Upper lobe of left lung (tissue), 6 donors: ENCODE results near the gene SRP68. TPM values are rescaled to one million over a fixed set of nuclear protein-coding genes. Genes with fewer than 3 reads are reported as not detected.
A peak's percentile ranks its signal among the peaks of the same experiment; 100 is the strongest.

ENCODE experiments used
- ATAC-seq, 2 donors: fragments of 200-7000 bp; cut with Tn5 transposase; one replicate each; pipeline ENCODE4 v1.9.1; 2022; ENCODE audit warnings: mild to moderate bottlenecking in 2 of 2, moderate library complexity in 2 of 2; ENCODE audit not compliant: low FRiP score in 2 of 2
- DNase-seq, 2 donors: peaks; one replicate each; pipeline ENCODE4 v3.0.0-alpha.2; 2019 to 2020
- H3K27ac ChIP-seq, 4 donors: fragments of 200-600 bp; sonication (generic); one replicate each; pipeline ENCODE4 v1.5.1; 2016 to 2019
- H3K27me3 ChIP-seq, 4 donors: fragments of 200-600 bp; sonication (generic); one replicate each; pipeline ENCODE4 v1.5.1; 2017 to 2019
- H3K36me3 ChIP-seq, 4 donors: fragments of 200-600 bp; sonication (generic); one replicate each; pipeline ENCODE4 v1.5.1; 2016 to 2019
- H3K4me1 ChIP-seq, 4 donors: fragments of 200-600 bp; sonication (generic); one replicate each; pipeline ENCODE4 v1.5.1; 2018 to 2019
- H3K4me3 ChIP-seq, 4 donors: fragments of 200-600 bp; sonication (generic); one replicate each; pipeline ENCODE4 v1.5.1; 2017 to 2019; ENCODE audit warnings: mild to moderate bottlenecking in 2 of 4, moderate library complexity in 1 of 4
- H3K9me3 ChIP-seq, 4 donors: fragments of 200-600 bp; sonication (generic); one replicate each; pipeline ENCODE4 v1.5.1; 2018 to 2019
- EP300 ChIP-seq, 4 donors: sonication (generic); formaldehyde crosslinking; IDR thresholded peaks; one replicate each; pipeline ENCODE4 v1.5.1; 2017; ENCODE audit warnings: antibody characterized with exemption in 4 of 4, control low read depth in 2 of 4
- POLR2A ChIP-seq, 4 donors: fragments of 450-650 bp; IDR thresholded peaks; one replicate each; pipeline ENCODE4 v1.5.1; 2016 to 2017; ENCODE audit warnings: antibody characterized with exemption in 4 of 4, mild to moderate bottlenecking in 2 of 4
- POLR2AphosphoS5 ChIP-seq, 2 donors: sonication (generic); formaldehyde crosslinking; IDR thresholded peaks; one replicate each; pipeline ENCODE4 v1.5.1; 2017; ENCODE audit warnings: antibody characterized with exemption in 2 of 2
- WGBS, 2 donors: methylation state at CpG; one replicate each; pipeline ENCODE4 v1.1.5; 2017 to 2018; 5-methylcytosine and 5-hydroxymethylcytosine counted together
- total RNA-seq, 6 donors: library from RNA; depleted of rRNA in 4 of 6; stranded (reverse); fragments of >200 nt in 4 of 6; gene quantifications; one replicate each; pipeline versions ENCODE4 v1.1.0 to v1.2.1, GENCODE V29; 2016 to 2021
- TF ChIP-seq, protein P1 (sequence below), 6 experiments: fragments of 450-650 bp in 4 of 6; fragments of 200-600 bp in 2 of 6; sonication (generic) in 2 of 6; IDR thresholded peaks; one replicate each; pipeline ENCODE4 v1.5.1; 2016 to 2019; ENCODE audit warnings: antibody characterized with exemption in 6 of 6
- donor health status: DM: no; HTN: no; CAD: no; lungs with moderate emphysema.
- donor health status: DM: no; HTN: yes; CAD: no; lungs with severe emphysema.

SRP68 gene
- total RNA-seq, 6 donors from 2014 or later = 41.8 to 68.2 (median 56.1) TPM

DNA sequence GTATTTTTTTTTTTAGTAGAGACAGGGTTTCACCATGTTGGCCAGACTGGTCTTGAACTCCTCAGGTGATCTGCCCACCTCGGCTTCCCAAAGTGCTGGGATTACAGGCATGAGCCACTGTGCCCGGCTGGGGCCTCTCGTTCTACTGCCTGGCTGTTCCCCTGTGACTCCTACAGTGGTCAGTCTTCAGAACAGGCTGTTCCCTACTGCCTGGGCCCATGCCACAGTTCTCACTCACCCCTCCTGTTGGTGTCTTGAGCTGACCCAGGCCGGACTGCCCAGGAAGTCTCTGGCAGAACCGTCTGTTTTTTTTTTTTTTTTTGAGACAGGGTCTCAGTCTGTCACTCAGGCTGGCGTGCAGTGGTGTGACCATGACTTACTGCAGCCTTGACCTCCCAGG lies 68.4 kb downstream of the SRP68 start:
- no peaks in the 10 kb centered on the region for H3K9me3 ChIP-seq
- DNase-seq = no peak
- H3K27ac ChIP-seq = peak overlapping the region; percentile 9 to 61 (median 36)
- no peak overlapping the region for H3K4me3 ChIP-seq
- H3K4me1 ChIP-seq = peaks cover 0 to 14% (median 7%) of the 10 kb centered on the region in 4 donors
- no peak for ATAC-seq
- 74 to 82% methylated on average over 6 of the region's 6 CpGs for WGBS, 2 donors
- TF ChIP-seq, protein P1, sequence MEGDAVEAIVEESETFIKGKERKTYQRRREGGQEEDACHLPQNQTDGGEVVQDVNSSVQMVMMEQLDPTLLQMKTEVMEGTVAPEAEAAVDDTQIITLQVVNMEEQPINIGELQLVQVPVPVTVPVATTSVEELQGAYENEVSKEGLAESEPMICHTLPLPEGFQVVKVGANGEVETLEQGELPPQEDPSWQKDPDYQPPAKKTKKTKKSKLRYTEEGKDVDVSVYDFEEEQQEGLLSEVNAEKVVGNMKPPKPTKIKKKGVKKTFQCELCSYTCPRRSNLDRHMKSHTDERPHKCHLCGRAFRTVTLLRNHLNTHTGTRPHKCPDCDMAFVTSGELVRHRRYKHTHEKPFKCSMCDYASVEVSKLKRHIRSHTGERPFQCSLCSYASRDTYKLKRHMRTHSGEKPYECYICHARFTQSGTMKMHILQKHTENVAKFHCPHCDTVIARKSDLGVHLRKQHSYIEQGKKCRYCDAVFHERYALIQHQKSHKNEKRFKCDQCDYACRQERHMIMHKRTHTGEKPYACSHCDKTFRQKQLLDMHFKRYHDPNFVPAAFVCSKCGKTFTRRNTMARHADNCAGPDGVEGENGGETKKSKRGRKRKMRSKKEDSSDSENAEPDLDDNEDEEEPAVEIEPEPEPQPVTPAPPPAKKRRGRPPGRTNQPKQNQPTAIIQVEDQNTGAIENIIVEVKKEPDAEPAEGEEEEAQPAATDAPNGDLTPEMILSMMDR (IDR thresholded peaks at IDR 0.05) = no peak
- no peak for TF ChIP-seq POLR2AphosphoS5 (IDR thresholded peaks at IDR 0.05)
- no peak for TF ChIP-seq EP300 (IDR thresholded peaks at IDR 0.05)
- TF ChIP-seq POLR2A (IDR thresholded peaks at IDR 0.05) = no peak
- H3K36me3 ChIP-seq = peaks cover 0 to 28% (median 8%) of the 10 kb centered on the region in 4 donors
- H3K27me3 ChIP-seq = no peaks in the 10 kb centered on the region

DNA sequence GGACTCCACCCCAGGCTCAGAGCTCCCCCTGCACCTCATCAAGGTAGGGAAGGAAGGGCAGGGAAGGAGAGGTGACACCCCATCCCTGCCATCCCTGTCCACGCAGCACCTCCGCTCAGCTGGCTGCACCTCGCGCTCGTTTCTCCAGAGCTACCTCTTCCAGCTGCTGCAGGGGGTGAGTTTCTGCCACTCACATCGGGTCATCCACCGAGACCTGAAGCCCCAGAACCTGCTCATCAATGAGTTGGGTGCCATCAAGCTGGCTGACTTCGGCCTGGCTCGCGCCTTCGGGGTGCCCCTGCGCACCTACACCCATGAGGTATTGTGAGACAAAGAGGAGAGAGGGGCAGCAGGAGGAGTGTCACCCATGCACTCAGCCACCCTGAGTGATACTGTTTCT lies 70.2 kb downstream of the SRP68 start:
- TF ChIP-seq POLR2A (IDR thresholded peaks at IDR 0.05) (no peak), POLR2AphosphoS5 (IDR thresholded peaks at IDR 0.05) (no peak)
- Histone ChIP-seq H3K4me3 (no peak overlapping the region), H3K27me3 (no peaks in the 10 kb centered on the region), H3K9me3 (no peaks in the 10 kb centered on the region), H3K36me3 (peaks cover 0 to 28% (median 7%) of the 10 kb centered on the region in 4 donors), H3K4me1 (peaks cover 8 to 27% (median 17%) of the 10 kb centered on the region in 4 donors), H3K27ac (no peak overlapping the region)
- ATAC-seq (no peak), DNase-seq (no peak)
- WGBS, 2 donors = 88 to 96% methylated on average over 5 to 12 of the region's 12 CpGs

DNA sequence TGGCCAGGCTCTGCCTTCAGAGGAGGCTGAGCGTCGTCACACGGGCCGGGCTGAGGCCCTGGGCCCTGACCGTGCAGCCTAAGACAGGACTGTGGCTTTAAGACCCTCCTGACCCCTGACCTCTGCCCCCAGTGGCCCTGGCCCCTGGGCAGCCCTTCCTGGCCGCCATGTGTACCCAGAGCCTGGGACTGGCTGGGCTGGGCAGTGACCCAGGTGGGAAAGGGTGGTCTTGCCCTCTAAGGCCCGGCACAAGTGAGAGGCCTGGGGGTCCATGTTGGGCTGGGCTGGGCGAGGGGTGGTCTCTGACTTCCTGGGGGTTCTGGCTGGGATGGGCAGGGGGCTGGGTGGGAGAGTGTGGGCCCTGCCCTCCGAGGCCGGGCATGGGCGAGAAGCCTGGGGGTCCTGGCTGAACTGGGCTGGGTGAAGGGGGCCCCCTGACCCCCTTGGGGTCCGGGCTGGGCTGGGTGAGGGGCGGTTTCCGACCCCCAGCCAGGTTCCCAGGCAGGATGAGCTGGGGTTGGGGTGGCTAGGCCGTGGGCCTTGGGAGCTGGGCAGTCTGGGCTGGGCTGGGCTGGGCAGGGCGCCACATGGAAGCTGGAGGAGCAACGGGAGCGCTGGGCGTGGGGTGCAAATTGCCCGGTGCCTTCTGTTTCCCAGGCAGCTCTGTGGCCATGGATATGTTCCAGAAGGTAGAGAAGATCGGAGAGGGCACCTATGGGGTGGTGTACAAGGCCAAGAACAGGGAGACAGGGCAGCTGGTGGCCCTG lies 71.4 kb downstream of the SRP68 start, which contains the start of gene CDK3:
CDK3 (plus strand) TSS at position 101 of the 767 bp plus-strand sequence; CDS start at position 672, 571 bp downstream.
- 92 to 98% methylated on average over 6 to 21 of the region's 21 CpGs for WGBS, 2 donors
- Histone ChIP-seq H3K27ac (peak within 1 kb of the TSS in 3 of 4 donors; percentile 3 to 20 (median 4)), H3K9me3 (no peaks in the 10 kb centered on the region), H3K4me3 (no peak within 1 kb of the TSS), H3K4me1 (peaks cover 17 to 32% (median 22%) of the 10 kb centered on the region in 4 donors), H3K36me3 (peaks cover 0 to 24% (median 4%) of the 10 kb centered on the region in 4 donors), H3K27me3 (no peaks in the 10 kb centered on the region)
- ATAC-seq (no peak), DNase-seq (no peak)
- TF ChIP-seq EP300 (IDR thresholded peaks at IDR 0.05) = no peak
- TF ChIP-seq, protein P1 (IDR thresholded peaks at IDR 0.05) = peak in 1 of 6 experiments; percentile 2

DNA sequence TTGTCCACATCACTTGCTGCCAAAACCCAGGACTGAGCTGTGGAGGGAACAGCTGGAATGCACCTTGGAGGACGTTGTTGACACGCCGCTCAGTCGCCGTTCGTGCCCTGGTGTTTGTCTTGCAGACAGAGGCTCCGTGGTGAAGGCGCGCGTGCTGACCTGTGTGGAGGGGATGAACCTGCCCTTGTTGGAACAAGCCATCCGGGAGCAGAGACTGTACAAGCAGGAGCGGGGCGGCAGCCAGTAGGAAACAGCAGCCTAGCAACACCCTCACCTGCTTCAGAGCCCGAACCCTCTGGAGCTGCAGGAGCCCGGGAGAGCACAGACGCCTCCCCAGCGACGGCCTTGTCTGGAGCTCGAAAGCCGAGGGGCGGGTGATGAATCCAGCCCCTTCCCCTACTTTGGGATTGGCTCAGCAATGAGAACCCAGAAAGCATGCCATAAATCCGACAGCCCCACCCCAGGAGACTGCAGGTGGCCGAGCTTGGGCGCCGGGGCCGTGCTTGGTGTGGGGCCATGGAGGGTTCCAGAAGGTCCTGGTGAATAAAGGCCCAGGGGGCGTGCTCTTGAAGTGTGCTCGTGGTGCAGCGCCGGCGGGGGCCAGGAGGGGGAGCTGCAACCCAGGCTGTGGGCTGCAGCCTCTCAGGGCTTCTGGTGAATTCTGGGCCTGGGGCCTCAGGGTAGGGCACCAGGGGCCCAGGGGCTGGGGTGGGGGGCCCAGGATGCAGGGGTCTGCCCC lies 72.1 kb downstream of the SRP68 start:
- Histone ChIP-seq H3K9me3 (no peaks in the 10 kb centered on the region), H3K27ac (peak overlapping the region in 3 of 4 donors; percentile 3 to 20 (median 4)), H3K36me3 (peaks cover 0 to 24% (median 7%) of the 10 kb centered on the region in 4 donors), H3K4me1 (peaks cover 17 to 32% (median 22%) of the 10 kb centered on the region in 4 donors), H3K27me3 (no peaks in the 10 kb centered on the region), H3K4me3 (no peak overlapping the region)
- TF ChIP-seq, protein P1 (IDR thresholded peaks at IDR 0.05) = peak; percentile 32 to 74 (median 56)
- TF ChIP-seq POLR2AphosphoS5 (IDR thresholded peaks at IDR 0.05) = no peak
- TF ChIP-seq POLR2A (IDR thresholded peaks at IDR 0.05) = no peak
- no peak for TF ChIP-seq EP300 (IDR thresholded peaks at IDR 0.05)
- ATAC-seq (peak; percentile 38 to 52), DNase-seq (peak; percentile 55 to 94)
- WGBS, 2 donors = 68 to 73% methylated on average over 22 to 31 of the region's 31 CpGs

DNA sequence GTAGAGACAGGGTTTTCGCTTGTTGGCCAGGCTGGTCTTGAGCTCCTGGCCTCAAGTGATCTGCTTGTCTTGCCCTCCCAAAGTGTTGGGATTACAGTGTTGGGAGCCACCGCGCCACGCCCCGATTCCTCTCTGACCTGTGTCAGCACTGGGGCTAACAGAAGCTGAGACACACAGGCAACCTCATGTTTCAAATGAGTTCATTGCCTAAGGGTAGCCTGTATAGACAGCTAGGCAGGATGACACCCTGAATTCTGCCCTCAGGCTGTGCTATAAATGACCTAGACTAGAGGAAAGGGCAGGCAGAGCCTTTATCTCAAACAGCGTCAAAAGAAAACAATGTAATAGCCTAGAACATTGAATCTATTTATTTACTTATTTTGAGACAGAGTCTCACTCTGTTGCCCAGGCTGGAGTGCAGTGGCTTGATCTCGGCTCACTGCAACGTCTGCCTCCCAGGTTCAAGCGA lies 74.0 kb downstream of the SRP68 start:
- TF ChIP-seq EP300 (IDR thresholded peaks at IDR 0.05) = no peak
- H3K4me3 ChIP-seq = no peak overlapping the region
- H3K4me1 ChIP-seq = peaks cover 13 to 25% (median 19%) of the 10 kb centered on the region in 4 donors
- H3K36me3 ChIP-seq = peaks cover 2 to 26% (median 11%) of the 10 kb centered on the region in 4 donors
- no peak for ATAC-seq
- 81 to 87% methylated on average over 9 of the region's 9 CpGs for WGBS, 2 donors
- no peak for DNase-seq
- peak overlapping the region in 3 of 4 donors; percentile 22 to 76 (median 49) for H3K27ac ChIP-seq
- no peaks in the 10 kb centered on the region for H3K9me3 ChIP-seq
- H3K27me3 ChIP-seq = no peaks in the 10 kb centered on the region
